Uterus (tissue), 2 donors: ENCODE results near the gene PRSS56.

Experiments
- POLR2A ChIP-seq, 2 donors: fragments of 450-650 bp; IDR thresholded peaks; one replicate each; pipeline ENCODE4 v1.6.1; 2016; ENCODE audit warnings: antibody characterized with exemption in 2 of 2, mild to moderate bottlenecking in 1 of 2, moderate library complexity in 1 of 2
- TF ChIP-seq, protein P1 (sequence below), 4 experiments: fragments of 200-600 bp in 2 of 4; fragments of 450-650 bp in 2 of 4; sonication (generic) in 2 of 4; IDR thresholded peaks; one replicate each; pipeline ENCODE4 v1.5.1; 2016 to 2019; ENCODE audit warnings: antibody characterized with exemption in 4 of 4, mild to moderate bottlenecking in 2 of 4, moderate library complexity in 1 of 4

DNA sequence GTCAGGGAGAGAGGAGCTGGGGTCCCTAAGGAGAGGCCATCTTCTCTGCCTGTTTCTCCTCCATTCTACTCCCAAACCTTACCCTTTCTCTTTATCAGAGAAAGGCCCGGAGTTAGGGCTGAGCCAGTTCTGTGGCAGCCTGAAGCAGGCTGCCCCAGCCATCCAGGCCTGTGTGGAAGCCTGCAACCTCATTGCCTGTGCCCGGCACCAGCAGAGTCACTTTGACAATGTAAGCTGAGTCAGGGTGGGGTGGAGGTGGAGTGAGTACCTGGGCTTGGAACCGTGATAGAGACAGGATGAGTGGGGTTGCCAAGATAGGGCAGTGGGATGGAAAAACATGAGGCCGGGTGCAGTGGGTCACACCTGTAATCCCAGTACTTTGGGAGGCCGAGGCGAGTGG is 24.5 kb downstream of the PRSS56 start:
- TF ChIP-seq, protein P1, sequence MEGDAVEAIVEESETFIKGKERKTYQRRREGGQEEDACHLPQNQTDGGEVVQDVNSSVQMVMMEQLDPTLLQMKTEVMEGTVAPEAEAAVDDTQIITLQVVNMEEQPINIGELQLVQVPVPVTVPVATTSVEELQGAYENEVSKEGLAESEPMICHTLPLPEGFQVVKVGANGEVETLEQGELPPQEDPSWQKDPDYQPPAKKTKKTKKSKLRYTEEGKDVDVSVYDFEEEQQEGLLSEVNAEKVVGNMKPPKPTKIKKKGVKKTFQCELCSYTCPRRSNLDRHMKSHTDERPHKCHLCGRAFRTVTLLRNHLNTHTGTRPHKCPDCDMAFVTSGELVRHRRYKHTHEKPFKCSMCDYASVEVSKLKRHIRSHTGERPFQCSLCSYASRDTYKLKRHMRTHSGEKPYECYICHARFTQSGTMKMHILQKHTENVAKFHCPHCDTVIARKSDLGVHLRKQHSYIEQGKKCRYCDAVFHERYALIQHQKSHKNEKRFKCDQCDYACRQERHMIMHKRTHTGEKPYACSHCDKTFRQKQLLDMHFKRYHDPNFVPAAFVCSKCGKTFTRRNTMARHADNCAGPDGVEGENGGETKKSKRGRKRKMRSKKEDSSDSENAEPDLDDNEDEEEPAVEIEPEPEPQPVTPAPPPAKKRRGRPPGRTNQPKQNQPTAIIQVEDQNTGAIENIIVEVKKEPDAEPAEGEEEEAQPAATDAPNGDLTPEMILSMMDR (IDR thresholded peaks at IDR 0.05): no peak
- TF ChIP-seq POLR2A (IDR thresholded peaks at IDR 0.05): no peak
